GM18508 (cell line): ENCODE results near the gene AMPD3.

Source experiments
- ATAC-seq: cut with Tn5 transposase; IDR thresholded peaks from one replicate; pipeline ENCODE4 v1.9.1; 2021; ENCODE audit warnings: moderate number of reproducible peaks; ENCODE audit not compliant: insufficient read depth, unreplicated experiment

The AMPD3 gene

DNA sequence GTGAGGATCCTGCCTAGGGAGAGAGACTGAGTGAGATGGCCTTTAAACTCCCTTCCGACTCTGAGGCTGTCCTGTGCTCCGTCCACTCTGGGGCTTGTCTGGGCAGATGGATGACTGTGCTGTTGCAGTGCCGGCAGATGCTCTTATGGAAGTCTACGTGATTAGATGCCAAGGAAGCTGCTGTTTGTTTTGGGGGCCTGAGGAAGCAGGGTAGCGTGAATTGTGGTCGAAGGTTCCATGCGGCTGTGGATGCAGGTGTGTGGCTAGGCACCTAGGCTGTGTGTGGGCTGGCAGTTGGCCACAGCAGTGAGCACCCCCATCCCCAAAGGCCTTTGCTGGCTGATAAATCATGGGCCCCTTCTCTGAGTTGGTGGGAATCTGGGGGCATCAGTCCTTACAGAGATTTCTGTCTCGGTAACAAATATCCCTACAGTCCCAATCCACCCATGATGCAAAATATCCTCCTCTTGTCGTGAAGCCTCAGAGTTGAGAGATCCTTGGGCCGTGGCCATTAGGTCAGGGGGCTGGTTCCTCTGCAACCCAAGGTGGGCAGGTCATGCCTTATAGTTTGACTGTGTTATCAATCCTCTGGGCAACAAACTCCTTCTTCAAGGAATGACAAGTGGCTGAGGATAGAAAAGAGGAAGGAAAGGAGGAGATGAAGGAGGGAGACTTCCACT lies 31.2 kb downstream of the AMPD3 start:
- ATAC-seq: no peak

DNA sequence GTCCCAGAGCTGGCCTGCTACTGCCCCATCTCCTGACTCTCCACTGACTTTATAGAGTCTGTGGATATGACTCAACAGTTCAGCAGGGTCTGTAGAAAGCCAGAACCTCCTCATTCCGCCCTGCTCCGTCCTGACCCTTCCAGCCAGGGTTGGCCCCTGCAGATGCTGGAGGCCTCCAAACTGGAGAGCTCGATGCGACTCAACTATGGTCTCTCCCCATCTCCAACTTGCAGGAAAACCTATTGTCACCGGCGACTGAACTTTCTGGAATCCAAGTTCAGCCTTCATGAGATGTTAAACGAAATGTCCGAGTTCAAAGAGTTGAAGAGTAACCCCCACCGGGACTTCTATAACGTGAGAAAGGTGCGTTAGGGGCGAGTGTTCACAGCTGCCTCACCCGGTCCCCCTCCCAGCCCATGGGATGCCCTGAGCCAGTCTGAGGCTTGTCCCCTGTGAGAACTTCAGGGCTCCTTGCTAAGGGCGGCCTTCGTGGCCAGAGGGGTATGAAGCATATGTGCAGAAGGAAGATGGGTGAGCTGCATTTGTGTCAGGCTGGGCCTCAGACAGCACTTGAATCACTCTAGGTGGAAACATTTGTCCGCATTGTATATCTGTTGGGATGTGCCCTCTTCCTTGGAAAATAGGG lies 32.1 kb downstream of the AMPD3 start:
- ATAC-seq: no peak

DNA sequence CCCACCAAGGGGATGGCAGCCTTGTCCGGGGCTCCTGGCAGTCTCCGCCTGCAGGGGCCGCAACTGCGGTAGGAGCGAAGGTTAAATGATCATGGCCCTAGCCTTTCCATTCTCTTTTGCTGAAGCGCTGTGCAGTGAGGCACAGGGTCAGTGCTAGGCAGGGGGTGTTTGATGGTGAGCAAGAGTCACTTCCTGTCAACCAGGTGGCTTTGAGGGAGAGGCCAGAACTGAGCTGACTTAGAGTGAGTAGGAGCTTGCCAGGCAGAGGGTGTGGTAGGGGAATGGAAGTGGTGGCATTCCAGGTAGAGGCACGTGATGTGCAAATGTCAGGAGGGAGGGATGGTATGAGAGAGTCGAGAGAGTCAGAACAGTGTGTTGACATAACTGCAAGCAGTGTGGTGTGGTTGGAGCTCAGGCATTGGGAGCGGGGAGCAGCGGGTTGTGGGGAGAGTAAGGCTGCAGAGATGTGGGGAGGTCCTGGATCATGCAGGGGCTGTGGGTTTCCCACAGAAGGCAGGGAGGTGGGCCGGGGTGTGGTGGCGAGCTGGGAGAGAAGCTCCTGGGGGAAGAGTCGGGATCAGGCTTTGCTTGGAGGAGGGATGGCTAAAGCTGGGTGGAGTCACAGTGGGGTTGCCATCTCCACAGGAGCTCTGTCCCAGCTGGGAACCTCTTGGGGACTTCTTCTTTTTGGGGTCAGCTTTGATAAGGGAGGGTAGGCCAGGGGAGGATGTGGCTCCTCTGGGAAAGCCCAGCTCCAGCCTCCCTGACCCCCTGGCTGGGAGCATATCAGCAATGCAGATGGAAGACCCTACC lies 33.3 kb downstream of the AMPD3 start:
- no peak for ATAC-seq

DNA sequence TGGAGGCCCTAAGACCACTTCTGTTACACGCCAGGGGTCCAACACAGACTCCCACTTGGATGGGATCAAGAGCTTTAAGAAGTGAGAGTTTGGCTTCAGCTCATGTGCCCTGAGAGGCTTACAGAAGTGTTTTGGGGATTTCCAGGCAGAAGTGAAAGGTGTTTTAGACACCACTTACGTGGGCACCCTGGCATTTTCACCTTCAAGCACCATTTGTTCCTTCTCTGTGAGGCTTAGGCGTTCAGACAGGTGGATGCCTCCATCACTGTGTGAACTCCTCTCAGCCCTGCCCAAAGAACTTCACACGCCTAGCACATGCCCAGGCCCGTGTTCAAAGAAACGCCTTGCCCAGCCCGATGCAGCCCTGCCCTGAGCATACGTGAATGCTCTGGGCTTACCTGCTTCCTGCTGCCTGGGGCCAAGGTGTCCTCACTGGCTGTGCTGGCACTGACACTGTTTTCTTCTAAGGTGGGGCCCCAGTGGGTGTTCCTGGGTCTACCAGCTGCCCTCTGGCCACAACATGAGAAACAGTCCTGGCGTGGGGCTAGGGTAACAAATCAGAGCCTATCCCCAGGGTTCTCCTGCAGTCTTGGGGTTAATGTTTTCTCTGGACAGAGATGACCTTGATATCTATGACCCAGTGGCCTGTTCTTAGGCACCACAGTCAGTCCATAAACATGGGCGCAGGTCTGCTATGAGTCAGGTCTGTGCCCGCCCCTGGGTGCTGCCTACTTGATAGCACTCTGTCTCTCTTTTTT lies 34.0 kb downstream of the AMPD3 start:
- ATAC-seq: peak; percentile 68

DNA sequence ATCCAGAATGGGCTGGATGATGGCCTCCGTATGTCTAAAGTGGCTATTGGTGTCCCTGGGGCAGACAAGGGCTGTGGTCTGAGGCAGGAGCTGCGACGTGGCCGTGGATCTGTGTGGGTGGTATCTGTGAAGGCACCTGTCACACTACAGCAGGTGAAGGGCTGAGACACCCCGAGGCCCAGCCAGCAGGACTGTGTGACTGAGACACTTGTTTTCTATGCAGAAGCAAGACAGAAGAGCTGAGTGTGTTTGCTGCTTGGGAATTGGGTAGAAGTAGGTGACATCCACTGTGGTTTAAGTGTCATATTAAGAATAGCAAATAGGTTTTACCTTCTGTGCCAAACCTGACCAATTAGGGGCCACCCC lies 35.0 kb downstream of the AMPD3 start:
- ATAC-seq: no peak

DNA sequence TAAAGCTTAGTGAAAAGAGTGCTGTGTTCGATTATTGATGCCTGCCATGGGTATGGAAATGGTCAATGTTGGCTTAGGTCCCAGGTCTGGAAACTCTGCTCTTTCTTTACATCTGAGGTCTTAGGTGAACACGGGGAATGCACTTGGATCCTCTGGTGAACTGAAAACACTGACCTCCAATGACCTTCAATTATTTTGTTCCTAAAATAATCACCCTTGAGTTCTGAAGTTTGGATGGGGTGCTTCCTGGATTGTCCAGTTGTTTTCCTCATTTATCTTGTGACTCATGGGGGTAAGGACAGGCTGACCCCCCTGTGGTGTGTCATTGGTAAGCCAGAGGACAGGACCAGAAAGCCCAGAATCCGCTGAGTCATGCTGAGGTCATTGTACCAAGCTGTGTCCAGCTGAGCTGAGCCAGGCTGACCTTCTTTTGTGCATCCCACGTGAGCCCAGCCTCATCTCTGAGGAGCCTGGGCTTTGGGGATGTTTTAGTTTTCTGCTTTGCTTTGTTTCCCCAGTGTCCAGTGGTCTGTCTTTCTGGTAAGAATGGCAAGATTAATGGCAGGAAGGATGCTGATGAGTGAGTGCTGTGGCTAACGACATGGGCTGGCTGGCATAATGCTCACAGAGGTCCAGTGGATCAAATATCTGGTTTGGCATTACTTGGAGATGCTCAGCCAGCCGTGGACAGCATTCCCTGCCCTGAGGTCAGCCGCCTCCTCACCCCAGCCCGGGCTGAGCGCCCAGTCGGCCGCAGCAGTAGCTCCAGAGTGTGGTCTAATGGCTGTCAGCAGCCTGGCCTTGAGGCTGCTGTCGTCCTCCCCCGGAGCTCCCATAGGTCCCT lies 35.6 kb downstream of the AMPD3 start:
- ATAC-seq: no peak

DNA sequence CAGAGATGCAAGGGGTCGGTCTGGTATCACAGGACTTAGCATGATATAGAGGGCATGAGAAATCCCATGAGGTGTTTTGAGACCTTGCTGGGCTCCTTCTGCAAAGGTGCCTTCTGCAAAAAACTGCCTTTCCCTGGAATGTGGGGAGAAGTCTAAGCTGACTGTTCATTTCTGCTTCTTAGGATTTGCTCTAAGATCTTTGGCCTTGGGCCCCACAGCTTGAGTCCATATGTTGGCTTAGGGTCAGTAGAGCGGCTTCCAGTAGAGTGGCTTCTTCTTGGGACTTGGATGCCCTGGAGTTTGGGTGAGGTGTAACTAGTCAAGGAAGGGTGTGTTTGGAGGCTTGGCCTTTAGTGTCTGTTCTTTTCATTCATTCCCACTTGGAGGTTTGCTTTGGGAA lies 37.0 kb downstream of the AMPD3 start:
- ATAC-seq: no peak

DNA sequence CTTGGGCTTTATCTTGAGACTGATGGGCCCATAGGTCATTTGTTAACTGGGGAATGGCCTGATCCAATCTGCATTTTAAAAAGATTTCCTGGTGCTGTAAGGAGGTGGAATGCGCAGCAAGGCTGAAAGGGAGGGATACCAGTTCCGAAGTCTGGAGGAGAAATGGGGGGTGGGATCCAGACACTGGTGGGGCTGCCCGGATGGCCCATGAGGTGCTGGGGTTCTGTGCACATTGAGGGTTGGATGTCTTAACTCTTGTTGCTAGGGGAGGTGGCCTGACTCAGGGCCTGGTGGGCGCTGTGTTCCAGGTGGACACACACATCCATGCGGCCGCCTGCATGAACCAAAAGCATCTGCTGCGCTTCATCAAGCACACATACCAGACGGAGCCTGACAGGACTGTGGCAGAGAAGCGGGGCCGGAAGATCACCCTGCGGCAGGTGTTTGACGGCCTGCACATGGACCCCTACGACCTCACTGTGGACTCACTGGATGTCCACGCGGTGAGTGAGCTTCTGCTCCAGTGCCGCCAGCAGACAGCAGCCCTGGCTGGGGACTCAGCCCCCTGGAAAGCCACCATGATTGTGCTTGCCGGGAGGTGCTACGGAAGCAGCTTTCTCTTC lies 38.1 kb downstream of the AMPD3 start:
- ATAC-seq: no peak

DNA sequence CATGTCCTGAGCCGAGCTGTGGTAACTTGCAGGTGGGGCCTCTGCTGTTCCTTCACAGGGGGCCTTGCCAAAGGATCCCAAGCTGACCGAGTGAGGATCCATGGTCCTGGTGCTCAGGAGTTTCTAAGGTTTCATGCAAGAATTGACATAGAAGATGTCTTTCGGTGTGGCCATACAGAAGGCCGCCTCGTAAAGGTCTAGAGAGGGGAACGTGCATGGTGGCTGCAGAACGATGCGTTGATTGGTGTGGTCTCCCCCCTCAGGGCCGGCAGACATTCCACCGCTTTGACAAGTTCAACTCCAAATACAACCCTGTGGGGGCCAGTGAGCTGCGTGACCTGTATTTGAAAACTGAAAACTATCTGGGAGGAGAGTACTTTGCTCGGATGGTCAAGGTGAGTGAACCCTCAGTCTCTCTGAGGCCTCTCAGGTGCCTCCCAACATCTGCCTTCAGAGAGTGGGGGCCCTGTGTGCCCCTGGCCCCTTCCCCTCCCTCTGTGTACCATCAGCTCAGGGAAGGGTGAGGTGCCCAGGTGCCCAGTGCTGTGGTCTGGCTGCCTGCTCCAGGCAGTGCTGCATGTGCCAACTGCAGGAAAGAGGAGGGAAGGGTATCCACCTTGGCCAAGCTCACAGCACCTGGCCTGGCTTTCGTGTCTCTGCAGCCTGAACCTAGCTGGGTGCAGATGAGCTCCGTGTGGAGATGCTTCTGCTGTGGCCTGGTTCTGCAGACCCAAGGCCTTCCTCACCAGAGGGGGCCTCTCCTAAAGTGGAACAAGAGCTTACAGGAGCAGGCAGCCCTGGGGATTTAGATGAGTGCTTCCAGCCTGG lies 39.8 kb downstream of the AMPD3 start:
- ATAC-seq: no peak

DNA sequence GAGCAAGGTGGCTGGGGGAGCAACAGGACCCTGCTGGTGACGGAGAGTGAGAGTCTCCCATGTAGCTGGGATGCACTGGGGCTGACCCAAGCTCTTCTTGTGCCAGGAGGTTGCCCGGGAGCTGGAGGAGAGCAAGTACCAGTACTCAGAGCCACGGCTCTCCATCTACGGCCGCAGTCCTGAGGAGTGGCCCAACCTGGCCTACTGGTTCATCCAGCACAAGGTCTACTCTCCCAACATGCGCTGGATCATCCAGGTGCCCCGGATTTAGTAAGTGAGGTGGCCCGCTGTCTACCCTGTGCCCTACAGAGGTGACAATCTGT lies 40.4 kb downstream of the AMPD3 start:
- no peak for ATAC-seq

DNA sequence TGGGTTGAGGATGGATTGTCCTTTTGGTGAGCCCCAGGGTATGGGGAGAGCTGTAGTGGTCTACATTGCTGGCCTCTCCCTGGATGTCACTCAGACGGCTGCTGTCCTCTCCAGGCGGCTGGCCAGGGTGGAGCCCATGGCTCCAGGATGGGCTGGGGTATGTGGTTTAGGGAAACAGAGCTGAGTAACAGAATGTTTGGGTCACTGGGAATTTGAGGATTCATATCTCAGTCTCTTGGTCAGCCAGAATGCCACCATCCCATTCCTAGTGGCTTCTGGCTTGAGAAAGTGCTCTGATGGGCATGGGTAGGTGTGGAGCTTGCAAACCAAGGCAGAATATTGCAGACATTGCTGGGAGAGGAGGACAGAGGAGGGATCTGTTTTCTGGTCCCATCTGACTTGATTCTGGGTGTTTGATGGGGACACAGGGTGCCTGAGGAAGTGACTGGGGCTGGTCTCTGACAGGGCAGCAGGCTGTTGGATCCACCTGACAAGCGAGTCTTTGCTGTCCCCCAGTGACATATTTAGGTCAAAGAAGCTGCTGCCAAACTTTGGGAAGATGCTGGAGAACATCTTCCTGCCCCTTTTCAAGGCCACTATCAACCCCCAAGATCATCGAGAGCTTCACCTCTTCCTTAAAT lies 41.4 kb downstream of the AMPD3 start:
- no peak for ATAC-seq

DNA sequence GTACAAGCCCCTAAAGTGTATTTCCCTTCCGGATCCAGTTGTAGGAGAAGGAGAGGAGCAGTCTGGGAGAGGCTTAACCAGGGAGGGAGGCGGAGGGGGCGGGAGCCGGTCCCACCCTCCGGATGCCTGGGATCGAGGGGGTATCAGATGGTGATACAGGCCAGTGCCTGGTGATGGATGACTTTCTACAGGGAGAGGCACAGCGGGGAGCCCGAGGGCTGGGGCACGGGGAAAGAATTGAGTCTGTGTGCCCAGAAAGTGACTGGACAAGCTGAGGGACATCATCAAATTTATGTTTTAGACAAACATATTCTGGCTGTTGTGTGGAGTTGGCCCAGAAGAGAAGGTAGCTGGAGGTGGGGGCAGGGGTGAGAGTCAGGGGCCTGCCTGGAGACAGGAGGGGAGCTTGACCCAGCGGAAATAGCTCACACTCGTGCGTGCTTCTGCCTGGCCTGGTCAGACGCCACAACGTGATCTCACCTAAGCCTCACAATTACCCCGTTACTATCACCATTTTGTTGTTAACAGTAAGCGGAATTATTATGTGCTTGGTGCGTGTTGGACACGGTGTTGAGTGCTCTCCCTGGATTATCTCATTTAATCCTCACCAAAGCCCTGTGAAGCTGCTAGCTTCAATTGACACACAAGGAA lies 42.4 kb downstream of the AMPD3 start:
- ATAC-seq: no peak

DNA sequence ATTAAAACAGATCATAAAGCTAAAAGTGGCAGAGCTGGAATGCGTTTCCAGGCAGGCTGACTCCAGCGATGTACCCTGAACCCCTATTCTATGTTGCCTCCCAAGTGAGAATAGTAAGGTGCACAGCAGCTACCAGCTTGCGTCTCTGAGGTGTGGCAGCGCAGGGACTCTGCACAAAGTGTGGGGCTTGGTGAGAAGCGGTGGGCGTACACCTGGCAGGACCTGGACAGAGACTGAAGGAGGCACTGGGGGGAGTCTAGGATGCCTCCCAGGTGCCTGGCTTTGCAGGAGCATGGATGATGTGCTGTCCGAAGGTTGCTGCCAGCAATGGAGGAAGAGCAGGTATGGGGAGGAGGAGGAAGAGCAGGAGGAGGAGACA lies 42.9 kb downstream of the AMPD3 start:
- no peak for ATAC-seq

DNA sequence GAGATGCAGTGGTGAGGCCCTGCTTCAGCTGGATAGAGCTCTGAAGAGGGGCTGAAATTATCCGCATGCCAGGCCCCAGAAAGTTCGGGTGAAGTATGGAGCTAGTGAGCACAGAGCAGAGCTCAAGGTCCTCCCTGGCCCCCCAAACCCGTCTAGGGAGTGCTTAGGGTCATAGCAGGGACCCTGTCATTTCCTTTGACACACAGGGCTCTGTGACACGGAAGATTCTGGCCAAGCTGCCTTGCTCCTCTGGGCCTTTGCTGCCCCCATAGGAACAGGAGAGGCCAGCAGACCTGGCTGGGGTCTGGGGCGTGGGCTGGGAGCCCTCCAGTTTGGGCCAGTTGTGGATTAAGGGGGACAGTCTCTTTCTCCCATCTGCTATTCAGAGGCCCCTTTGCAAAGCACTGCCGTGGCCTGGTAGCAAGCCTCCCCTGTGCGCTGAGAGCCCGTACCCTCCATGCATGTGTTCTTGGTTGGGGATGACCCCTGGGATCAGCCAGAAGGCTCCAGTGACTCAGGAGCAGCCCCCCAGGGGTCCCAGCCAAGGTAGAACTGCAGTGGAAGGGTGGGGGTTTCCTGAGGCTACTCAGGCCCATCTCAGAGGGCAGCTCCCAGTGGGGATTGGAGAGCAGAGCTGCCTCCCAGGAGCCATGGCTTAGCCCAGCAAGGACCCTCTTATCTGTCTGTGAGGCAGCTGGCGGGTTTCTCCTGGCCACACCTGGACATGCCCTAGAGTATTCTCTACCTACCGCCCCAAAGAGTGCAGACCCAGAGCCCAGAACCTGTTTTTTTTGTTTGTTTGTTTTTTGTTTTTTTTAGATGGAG lies 43.6 kb downstream of the AMPD3 start:
- ATAC-seq: no peak

DNA sequence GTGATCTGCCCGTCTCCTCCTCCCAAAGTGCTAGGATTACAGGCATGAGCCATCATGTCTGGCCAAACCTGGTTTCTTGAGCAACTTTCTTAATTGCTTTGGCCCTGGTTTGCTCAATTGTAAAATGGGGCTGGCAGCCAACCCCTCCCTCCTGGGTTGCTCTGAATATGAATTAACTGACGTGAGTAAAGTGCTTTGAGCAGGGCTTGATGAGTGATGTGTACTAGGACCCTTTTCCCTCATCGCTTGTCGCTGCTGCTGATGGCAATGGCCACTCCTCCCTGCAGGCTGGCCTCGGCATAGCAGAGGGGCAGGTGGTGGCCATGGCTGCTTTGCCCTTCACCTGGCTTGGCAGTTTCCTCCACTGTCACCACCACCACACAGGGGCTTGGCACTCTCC lies 44.4 kb downstream of the AMPD3 start:
- no peak for ATAC-seq

DNA sequence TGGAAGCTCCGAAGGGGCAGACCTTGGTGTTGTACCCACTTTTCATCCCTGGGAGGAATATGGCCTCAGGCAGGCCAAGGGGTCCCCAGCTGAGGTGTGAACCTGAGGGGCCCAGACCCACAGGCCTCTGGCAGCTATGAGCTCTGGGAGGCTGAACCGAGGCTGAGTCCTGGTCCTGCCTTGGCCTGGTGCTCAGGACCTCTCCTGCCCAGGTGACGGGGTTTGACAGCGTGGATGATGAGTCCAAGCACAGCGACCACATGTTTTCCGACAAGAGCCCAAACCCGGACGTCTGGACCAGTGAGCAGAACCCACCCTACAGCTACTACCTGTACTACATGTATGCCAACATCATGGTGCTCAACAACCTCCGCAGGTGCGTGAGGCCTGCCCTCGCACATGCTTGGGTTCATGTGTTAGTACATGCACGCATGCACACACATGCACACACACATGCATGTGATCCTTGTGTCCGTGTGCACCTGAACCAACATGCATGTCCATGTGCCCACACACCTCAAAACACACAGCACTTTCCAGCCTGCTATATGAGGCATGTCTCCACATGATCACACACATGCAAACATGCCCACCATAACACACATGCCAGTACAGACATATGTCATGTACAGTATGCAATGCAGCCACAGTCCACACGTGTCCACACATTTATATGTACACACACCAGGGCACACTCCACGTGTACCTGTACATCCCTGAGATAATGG lies 45.0 kb downstream of the AMPD3 start:
- ATAC-seq: no peak
